Fibroblast of skin of right biceps (primary cell): ENCODE results near the gene SLC6A11.

Source experiments
- DNase-seq: peaks from one replicate; pipeline ENCODE4 v3.0.0-alpha.2; 2013

Gene SLC6A11

DNA sequence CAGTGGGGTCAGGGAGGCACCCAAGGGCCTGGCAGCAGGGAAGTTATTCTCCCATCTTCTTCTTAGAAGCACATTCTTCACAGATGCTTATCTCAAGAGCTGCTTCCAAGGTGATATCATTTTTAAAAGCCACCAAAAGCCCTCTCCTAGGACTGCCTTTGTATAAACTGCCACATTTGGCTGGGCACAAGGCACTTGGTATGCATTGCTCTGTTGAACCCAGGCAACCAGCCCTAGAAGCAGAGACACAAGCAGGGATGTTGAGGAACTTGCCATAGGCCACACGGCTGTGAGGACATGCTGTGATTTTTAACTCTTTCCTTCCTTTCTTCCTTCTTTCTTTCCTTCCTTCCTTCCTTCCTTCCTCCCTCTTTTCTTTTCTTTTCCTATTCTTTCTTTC, 169.2 kb downstream of the SLC6A11 start:
- no peak for DNase-seq

DNA sequence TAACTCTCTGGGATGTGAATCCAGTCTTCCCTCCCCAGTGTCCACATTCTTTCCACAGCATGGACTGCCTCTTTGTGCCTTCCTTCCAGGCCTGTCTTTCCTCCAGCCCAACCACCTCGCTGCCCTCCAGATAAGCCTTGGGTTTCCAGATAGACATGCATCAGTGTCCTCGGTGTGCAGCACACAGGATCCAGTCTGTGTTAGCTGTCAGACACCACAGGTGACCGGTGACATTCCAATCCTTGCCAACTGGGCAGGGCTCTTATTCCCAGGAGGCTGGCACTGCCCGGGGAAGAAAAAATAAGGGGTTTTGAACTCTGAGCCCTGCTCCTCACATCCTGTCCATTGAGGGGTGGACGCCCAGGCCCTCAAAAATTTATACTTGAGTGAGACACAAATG, 170.6 kb downstream of the SLC6A11 start:
- no peak for DNase-seq

DNA sequence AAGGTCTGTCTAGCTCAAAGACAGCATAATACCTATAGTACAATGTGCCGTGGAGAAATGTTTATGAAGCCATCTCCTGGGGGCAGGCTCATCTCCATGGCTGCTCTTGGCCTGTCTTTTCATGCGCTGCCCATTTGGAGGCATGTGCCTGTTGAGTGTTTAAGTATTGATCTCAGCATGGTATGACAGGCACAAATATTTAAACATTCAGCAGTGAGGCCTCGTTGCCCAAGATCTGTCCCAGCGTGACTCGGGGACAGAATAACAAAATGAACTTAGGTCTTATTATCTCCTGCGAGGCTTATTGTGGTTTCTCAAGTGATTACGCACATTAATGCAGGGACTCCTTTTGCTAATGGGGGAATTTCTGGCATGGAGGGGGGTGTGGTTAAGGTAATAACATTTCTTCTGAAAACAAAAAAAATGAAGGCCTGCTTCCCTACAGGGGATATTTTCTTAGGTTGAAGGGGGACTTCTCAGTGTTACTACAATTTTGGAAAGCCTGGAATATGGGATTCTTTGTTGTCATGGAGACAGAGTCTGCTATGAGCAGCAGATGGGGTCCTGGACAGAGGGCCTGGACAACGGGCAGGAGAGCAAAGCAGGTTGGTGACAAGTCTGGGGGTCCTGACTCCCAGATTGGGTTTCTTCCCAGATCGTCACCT, 172.1 kb downstream of the SLC6A11 start:
- DNase-seq = no peak

DNA sequence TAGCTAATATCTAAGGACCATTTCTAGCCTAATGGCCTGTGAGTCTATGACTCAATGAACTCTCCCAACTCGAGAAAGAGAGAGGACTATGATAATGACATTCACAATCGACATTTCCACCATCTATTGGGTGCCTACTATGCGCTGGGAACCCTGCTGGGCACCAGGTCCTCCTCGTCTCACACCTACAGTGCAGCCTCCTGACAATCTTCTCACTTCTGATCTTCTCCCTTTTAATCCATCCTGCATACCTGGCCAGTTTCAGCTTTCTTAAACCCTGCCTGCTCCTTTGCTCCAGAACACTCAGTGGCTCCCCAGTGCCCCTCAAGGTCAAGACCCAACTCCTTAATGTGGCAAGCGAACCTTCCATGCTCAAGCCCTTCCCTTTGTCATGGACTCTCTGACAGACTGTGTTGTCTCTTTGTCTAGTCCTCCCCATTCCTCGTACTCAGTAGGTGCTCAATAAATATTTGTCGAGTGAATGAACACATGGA, 173.0 kb downstream of the SLC6A11 start:
- DNase-seq = no peak
